Fibroblast of peridontal ligament (primary cell): ENCODE measurements around the gene FHL2.

Experiments used
- DNase-seq: peaks from one replicate; pipeline ENCODE4 v3.0.0-alpha.2; 2010; ENCODE audit errors: extremely low read depth

Gene FHL2

DNA sequence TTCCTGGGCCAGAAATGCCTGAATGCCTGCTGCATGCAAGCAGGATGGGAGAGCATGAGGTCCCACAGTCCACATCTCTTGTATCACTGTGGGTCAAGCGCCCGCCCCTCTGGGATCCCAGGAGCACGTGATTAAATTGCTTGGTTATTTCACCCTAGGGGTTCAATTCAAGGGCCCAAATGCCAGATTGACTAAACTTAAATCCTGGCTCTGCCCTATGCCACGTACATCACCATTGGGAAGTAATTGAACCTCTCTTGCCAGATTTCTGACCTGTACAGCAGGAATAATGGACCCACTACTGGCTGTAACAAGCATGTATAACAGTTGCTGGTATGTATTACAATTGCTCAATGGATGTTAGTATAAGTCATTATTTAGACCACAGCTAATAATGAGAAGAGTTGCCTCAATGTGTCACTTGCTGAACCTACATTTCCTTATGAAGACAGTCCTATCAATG is 19.9 kb downstream of the FHL2 start:
- DNase-seq: no peak

DNA sequence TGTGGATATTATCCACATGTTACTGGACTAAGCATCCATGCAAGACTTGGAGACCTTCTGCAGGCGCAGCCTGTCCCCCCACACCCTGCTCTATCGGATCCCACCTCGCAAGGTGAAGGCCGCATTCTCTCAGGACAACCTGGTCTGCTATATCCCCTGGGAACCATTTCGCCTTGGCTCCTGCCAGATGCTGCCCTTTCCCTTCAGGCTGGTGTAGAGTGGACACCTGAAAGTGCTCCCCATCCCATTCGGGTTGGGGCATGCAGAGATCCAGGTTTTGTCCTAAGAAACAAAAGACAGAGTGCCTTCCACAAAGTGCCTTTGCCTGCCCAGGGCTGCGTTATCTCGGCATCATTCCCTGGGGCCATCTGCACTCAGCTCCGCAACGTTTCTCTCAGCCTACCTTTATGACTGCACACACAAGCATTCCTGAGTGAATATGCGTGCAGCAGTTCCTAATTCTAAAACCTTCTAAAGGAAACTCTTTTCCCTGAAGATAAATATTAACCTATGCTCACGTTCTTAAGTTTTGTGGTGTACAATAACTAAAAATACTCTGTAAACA is 20.5 kb downstream of the FHL2 start:
- no peak for DNase-seq

DNA sequence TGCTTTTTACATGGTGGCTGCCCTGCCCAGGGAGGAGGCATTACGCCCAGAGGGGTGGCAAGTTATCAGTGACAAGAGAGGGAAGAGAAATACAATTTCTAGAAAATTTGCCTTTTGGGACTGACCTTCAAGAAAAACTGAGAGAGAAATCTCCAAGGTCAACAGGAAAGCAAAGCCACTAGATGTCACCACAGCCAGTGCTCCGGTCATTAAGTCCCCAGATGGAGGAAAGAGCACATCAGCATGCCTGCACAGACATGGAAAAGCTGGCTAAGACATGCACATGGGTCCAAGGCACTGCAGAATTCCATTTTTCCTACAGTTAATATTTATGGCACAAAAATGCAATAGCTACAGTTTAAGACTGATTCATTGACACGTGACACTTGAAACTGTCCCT is 21.0 kb downstream of the FHL2 start:
- no peak for DNase-seq

DNA sequence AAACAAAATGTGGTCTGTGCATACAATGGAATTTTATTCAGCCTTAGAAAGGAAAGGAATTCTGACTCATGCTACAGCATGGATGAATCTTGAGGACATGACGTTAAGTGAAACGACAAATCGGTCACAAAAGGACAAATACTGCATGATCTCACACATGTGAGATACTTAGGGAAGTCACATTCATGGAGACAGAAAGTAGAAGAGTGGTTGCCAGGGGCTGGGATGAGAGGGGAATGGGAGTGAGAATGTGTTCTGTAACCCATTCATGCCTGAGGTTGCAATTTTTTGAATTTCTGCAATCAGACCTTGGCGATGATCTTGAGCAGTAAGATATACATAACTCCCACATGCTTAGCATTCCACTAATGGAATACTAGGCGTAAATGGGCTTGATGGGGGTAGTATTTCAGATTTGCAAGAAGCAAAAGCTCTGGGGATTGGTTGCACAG is 22.0 kb downstream of the FHL2 start:
- DNase-seq: peak; percentile 81

DNA sequence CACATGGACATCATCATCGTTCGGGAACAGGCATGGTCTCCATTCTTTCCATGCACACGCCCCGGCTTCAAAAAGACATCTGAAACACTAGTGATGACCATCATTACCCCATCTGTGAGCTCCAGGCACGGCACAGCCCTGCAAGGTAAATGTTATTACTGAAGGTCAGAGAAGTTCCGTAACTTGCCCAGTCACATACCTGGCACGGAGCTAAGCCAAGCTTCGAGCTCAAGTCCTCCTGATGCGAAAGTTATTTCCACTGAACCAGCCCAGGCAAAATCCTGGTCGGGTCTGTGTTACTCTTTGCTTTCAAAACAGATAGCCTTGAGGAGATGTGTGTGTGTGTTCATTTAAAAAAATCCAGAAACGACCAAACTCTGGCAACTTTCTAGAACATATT is 22.8 kb downstream of the FHL2 start:
- no peak for DNase-seq

DNA sequence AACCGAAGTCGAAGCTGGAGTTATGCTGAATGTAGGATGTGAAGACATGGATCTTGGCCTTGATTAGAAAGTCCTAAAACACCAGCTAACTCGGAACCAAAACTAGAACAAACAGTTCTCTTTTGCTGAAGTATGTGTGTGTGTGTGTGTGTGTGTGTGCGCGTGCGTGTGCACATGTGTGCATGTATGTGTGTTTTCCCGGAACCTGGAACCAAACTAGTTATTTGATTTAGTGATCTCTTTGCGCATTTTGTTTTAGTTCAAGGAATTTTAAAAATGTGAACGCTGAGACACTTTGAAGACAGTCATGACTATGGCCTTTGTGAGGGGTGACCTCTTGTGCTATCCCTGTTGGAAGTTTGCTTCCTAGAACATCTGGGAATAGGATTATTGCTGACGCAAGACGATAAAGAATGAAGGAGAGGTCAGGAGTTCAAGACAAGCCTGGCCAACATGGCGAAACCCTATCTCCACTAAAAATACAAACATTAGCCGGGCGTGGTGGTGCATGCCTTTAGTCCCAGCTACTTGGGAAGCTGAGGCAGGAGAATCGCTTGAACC is 23.8 kb downstream of the FHL2 start:
- peak; percentile 95 for DNase-seq

DNA sequence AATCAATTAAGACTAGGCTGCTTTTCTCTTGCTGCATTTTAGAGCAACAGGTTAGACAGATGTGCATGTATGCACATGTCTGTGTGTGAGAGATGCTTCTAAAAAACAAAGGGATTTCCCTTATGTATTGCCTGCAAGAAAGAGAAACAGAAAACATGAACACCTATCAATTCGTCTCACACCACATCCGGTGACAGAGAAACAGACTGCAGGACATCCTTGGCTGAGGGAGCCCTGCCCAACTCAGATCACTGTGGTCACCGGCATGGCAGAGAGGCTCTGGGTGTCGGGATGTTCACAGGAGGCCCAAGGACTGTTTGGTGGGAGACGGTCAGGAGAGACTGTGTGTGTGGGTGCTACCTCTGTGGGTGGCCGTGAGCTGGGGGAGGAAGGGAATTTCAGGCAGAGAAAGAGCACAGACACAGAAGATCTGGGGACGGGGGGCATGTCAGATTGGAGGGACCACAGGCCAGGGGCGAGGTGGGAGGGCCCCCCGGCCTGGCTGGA is 24.9 kb downstream of the FHL2 start:
- DNase-seq: no peak

DNA sequence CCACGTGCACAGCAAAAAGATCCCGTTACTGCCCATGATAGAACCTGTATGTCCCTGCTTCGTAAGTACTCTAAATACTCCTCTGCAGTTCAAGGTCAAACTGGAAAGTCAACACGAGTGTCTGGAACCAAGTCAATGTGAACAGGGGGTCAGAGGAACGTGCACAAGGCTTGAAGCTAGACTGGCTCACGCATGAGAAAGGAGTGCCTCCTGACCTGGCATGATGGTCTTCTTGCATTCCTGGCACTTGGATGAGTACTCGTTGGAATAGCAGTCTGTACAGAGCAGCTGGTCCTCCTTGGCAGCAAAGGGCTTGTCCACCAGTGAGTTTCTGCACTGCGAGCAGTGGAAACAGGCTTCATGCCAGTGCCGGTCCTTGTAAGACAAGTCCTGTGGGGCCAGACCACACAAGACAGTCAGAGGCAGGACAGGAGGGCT is 25.5 kb downstream of the FHL2 start:
- peak; percentile 73 for DNase-seq

DNA sequence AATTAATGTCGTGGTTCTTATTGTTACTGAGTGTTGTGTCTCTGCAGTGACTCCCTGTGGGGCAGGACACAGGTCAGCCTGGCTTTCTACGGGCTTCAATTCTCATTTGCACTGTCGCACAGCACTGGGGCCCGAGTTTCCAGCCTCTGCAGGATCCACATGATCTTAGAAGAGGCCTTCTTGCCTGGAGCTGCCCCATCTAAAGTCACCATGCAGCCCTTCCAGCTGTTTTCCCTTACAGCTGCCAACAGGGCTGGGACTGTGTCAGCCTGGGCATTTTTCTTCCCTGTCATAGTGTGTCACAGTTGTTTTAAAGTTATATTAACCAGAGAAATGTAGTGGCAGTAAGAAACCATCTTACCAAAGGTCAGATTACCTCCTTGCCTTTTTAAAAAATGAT is 27.0 kb downstream of the FHL2 start:
- DNase-seq: no peak

DNA sequence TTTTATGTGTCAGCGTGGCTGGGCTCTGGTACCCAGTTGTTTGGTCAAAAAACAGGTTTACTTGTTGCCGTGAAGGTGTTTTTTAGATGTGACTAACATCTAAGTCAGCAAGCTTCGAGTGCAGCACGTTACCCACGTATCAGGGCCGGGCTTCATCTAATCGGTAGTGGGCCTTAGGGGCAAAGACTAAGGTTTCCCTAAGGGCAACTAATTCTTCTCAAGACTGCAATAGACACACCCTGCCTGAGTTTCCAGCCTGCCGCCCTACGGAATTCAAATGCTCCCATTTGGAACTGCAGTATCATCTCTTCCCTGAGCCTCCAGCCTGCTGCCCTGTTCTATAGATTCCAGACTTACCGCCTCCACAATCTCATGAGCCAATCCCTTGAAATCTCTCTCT is 27.7 kb downstream of the FHL2 start:
- DNase-seq: no peak

DNA sequence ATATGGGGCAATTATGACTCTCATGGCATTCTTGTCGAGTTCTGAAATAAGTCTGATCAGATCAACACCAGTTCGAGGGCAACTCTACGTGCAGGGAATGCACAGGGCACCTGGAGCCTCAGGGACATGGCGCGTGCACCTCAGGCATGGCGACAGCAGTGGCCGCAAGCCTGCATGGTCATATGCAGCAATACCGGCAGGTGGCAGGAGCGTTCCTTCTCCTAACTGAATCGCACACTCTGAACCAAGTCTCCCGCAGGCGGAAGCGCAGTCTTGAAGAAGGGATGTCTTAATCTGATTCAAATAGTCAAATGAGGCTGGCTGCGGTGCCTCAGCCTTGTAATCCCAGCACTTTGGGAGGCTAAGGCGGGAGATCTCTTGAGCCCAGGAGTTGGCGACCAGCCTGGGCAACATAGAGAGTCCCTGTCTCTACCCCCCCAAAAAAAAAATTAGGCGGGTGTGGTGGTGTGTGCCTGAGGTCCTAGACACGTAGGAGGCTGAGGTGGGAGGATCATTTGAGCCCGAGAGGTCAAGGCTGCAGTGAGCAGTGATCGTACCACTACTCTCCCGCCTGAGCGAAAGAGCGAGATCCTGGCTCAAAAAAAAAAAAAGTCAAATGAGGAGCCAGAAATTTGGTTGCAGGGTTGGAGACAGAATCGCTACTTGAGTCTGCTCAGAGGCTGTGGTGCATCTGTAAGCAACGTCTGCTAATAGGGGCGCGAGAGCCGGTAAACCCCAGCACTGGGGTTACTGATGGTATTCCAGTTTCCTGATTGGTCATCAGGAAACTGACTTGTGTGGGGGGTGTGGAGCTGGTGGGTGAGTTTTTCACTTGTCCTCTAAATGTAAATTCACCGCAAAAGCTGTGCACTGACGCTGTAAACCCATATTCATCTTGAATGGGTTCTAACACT is 28.8 kb downstream of the FHL2 start:
- peak; percentile 90 for DNase-seq

DNA sequence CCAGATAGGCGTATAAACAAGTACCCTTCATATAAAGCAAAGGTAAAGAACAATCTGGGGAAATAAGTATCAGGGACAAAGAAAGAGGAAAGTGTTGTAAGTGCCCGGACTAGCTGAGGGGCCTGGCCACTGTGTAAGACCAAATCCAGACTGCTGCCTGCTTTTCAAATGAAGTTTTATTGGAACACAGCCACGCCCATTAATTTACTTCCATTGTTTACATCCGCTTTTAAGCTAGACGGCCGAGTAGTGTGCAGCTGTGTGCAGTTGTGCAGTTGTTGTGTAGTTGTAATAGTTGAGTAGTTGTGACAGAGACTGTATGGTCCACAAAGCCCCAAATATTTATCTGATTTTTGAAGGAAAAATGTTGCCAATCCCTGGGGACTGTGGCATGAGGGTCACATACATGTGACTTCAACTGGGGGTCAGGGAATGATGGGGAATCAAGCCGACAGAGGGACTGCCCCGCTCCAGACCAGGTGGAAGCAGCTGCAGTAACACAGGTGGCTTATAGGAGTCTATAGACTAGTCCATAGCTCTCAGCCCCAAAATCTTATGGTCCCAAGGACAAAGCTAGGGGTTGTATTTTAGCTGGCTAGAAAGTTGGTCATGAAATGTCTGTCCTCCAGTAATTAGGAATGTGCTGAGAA is 30.0 kb downstream of the FHL2 start:
- DNase-seq: no peak

DNA sequence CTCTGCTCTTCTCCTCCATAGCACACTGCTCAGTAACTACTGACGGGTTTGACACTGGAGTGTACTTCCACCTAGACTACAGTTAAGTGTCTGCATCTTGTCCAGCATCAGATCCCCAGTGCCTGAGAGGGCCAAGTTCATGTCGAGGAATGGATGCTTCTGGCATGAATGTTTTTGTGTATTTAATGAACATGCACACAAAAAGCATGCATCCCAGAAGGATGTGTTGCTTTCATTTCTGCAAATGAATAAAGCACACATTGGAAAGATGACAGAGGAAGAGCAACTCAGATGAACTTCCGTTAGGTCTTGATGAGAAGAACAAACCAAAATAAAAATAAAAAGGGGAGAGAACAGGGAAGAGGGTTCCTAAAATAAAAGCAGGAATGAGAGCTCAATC is 33.6 kb downstream of the FHL2 start:
- DNase-seq: no peak

DNA sequence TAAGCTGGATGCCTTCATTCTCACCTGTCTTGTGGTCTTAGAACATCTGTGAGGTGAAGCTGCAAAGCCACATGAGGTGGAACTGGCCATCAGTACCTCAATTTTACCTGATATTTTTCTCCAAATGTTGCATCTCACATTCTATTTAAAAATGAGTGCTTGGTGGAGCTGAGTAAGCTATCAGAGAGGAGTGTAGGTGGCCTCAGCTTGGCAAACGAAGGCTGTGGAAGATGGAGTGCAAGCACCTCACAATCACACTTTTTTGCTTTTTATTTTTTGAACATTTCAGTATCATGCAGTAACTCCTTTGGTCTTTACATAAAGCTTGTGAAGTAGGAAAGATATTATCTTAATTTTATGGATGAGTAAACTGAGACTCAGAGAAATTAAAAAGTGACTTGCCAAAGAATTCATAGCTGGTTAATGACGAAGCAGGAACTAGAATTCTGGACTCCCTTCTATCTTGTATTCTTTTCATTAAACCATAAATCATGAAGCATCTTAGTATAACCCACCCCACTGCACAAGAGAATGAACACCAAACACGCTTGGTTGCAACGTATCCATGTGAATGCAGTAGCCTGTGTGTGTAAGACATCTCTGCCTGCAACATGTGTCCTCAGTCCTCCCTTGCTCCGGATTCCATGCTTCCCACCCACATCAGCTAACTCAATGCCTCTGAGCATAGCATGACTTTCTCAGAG is 34.3 kb downstream of the FHL2 start:
- DNase-seq: no peak

DNA sequence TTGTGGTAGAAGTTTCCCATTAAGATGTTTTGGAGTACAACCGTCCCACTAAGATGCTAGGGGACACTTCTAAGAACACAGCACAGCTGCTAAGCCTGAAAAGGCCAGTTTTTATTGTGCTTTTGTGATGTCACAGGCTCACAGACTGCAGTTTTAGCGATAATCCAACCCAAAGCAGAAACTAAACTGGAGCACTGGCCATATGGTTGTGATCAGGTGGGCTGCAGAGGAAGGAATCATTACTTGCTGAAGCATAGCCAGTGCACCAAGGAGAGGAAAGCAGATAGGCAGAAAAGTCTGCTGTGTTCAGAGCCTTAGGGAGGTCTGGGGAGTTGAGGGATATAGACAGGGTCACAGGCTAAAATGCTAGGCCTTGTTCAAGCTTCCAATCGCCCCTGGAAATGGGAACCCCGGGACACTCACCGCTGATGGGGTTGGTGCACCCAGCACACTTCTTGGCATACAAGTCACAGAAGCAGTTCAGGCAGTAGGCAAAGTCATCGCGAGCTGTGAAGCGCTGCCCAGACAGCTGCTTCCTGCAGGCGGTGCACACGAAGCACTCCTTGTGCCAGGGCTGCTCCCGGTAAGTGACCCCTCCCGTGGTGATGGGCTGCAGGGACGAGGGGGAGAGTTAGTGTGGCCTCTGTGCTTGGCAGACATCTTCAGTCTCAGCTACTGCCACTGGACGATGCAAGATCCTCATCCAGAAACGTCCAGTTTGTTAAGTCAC is 35.8 kb downstream of the FHL2 start:
- DNase-seq: no peak

DNA sequence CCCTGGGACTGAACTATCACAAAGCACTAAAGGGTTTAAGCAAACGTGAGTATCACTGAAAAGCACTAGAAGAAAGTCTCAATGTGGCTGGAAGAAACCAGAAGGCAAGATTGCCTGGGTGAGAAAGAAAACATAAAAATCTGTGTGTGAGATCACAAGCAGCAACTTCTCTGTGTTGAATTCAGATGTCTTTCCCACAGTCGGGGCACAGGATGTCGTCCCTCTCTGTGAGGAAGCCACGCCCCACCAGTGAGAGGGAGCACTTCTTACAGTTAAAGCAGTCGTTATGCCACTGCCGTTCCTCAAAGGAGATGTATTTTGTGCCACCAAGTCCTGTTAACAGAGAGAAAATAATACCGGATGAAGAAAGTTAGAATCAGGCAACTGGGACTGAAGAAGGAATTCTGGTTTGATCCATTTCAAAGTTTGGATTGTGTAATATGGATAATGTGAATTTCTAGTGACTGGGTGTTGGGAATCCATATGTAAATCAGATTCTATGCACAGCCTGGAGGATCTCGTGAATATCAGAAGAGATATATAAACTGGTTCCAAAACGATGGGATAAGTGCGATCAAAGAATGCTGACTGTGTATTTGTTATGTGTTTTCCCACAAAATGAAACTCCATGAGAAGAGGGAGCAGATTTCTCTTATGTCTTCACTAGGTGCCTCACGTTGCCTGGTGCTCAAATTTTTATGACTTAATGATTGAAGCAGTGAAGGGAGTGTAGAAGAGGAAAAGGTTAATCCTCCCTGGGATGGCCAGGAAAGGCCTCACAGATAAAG is 37.6 kb downstream of the FHL2 start:
- no peak for DNase-seq

DNA sequence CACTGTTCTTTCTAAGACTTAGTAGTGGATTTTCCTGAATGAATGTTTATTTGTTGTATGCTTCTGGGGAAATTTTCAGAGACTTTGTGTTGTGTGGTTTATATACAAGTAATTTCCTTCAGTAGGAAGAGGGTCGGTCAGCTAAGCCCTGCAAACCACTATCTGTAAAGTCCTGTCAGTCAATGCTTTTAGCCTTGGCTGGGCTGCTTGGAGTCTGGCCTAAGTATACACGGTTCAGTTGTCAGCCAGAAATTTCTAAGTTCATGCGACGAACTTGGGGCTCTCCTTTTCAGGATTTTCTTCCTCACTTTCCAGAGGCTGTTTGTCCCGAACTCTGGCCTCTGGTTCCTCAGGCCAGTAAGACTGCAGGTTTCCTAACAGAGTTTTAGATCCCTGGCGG is 40.3 kb downstream of the FHL2 start:
- DNase-seq: no peak

DNA sequence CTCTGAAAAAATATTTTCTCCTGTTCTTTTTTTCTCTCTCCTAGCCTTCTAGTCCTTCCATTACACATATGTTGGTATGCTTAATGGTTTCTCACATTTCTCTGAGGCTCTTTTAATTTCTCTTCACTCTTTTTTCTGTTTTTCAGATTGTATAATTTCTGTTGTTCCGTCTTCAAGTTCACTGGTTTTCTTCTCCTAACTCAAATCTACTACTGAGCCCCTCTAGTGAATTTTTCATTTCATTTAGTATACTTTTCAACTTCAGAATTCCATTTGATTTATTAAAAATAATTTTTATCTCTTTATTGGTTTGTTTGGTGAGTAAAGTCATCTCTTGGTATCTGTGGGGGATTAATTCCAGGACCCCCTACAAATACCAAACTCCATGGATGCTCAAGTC is 41.7 kb downstream of the FHL2 start:
- no peak for DNase-seq

DNA sequence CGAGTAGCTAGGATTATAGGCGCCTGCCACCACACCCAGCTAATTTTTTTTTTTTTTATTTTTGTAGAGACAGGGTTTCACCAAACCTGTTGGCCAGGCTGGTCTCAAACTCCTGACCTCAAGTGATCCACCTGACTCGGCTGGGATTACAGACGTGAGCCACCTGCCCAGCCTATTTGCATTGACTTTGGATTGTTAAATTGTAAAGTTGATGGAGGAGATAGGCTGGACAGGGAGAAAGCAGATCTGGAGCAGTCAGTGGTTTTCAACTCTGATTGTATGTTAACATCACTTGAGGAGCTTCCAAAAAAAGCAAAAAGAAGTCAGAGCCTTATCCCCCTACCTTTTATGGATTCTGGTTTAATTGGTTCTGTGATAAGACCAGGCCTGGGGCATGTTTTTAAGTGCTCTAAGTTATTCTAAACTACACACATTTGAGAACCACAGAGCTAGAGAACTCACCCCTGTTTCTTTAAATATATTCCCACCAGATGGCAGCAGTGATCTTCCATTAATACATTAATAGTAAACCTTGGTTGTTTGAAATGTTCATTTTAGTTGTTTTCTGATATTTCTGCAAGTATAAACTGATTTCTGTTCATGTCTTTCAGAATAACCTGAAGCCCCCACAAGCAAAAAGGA is 54.0 kb downstream of the FHL2 start:
- DNase-seq: peak; percentile 82

DNA sequence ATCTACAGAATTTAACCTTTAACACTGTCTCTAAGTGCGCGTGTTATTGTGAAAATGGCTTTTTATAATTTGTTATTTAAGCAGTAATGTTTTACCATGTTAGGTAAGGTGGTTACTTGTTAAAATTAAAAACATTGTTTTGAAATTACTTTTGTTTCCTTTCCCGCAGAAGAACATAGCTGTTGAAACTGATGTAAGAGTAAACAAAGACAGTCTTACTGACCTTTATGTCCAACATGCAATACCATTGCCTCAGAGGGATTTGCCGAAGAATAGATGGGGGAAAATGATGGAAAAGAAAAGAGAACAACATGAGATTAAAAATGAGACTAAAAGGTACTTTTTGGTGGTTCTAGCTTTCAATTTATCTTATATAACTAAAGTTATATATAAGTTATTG is 59.4 kb downstream of the FHL2 start:
- DNase-seq: no peak
